ENCODE data around the gene PTGES3. TPM values are rescaled to one million over a fixed set of nuclear protein-coding genes. Genes with fewer than 3 reads are reported as not detected.

The PTGES3 gene
- total and polyA plus RNA-seq, 10 of the 15 experiments (the other 5 are each of a cell fraction or from before 2014, with no cell fraction given): 117 to 520 (median 175) TPM

DNA sequence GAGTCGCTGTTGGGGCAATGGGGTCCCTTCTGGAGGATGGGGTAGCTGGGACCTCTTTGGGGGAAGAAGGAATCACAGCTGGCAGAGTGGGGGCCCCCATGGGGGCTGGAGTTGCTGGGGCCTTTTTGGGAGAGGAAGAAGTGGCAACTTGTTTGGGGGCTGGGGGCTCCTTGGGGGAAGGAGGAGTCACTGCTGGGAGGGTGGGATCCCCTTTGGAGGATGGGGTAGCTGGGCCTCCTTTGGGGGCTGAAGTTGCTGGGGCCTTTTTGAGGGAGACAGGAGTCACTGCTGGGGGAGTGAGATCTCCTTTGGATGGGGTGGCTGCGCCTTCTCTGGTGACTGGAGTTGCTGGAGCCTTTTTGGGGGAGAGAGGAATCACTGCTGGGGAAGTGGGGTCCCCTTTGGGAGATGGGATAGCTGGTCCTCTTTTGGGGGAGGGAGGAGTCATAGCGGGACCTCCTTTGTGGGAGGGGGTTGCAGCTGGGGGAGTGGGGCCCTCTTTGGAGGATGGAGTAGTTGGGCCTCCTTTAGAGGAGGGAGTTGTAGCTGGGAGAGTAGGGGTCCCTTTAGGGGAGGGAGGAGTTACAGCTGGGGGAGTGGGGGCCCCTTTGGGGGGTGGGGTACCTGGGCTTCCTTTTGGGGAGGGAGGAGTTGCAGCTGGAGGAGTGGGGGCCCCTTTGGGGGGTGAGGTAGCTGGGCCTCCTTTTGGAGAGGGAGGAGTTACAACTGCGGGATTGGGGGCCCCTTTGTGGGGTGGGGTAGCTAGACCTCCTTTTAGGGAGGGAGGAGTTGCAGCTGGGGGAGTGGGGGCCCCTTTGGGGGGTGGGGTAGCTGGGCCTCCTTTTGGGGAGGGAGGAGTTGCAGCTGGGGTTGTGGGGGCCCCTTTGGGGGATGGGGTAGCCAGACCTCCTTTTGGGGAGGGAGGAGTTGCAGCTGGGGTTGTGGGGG is 29.1 kb upstream of the PTGES3 start (continued):
- TF ChIP-seq ZBED1 (IDR thresholded peaks at IDR 0.05; ENCODE audit: borderline replicate concordance) (no peak), CBX3 (IDR thresholded peaks at IDR 0.05; ENCODE audit: borderline replicate concordance, low read depth) (no peak), ZNF622 (IDR thresholded peaks at IDR 0.05) (no peak)
- TF ChIP-seq, protein P1, sequence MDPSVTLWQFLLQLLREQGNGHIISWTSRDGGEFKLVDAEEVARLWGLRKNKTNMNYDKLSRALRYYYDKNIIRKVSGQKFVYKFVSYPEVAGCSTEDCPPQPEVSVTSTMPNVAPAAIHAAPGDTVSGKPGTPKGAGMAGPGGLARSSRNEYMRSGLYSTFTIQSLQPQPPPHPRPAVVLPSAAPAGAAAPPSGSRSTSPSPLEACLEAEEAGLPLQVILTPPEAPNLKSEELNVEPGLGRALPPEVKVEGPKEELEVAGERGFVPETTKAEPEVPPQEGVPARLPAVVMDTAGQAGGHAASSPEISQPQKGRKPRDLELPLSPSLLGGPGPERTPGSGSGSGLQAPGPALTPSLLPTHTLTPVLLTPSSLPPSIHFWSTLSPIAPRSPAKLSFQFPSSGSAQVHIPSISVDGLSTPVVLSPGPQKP (IDR thresholded peaks at IDR 0.05; ENCODE audit: low read depth, low read length): no peak

DNA sequence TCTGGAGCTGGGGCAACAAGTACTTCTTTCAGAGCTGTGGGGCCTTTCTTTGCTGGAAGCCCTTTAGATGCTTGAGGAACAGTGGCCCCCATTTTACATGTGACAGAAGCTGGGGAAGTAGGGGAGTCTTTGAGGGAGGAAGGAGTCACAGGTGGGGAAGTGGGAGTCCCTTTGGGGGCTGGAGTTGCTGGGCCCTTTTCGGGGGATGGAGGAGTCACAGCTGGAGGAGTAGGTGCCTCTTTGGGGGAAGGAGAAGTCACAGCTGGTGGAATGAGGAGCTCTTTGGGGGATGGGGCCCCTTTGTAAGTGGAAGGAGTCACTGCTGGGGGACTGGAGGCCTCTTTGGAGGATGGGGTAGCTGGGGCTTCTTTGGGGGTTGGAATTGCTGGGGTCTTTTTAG is 28.4 kb upstream of the PTGES3 start:
- FAIRE-seq (no peak), ATAC-seq (no peak), DNase-seq (ENCODE audit: low read depth, low spot score) (no peak)
- no peak overlapping the region for H3K9ac ChIP-seq (ENCODE audit: control insufficient read depth, insufficient read depth, low read length)
- SMC1A ChIA-PET (ENCODE audit: uncharacterized antibody, unreplicated experiment): interaction anchor here (0.6 to 1.0 kb wide), 2 partner anchors 9 to 27 kb away, joined by 3 to 4 read pairs; partner anchors contain the start of gene NACA
- RAD21 ChIA-PET (ENCODE audit: unreplicated experiment): interaction anchor here (1.6 kb wide), 1 partner anchor 37 kb away, joined by 4 read pairs; no protein-coding TSS in a partner anchor
- peaks cover 35% of the 10 kb centered on the region for H4K20me1 ChIP-seq (ENCODE audit: control insufficient read depth, insufficient read depth)
- CTCF ChIA-PET: interaction anchor here (0.6 to 0.9 kb wide), 4 partner anchors 37 to 271 kb away, joined by 3 read pairs; no protein-coding TSS in a partner anchor
- H3K27me3 ChIP-seq (replicated peaks in 1 of 2; ENCODE audit: control insufficient read depth in 2 of 2, insufficient read depth in 2 of 2, low read length in 1 of 2): no peaks in the 10 kb centered on the region
- POLR2A ChIA-PET: interaction anchor here (0.6 to 1.7 kb wide), 8 partner anchors 9 to 238 kb away, joined by 3 to 9 read pairs (median 3); no protein-coding TSS in a partner anchor
- peaks cover 29 to 44% of the 10 kb centered on the region in 2 experiments for H3K36me3 ChIP-seq (ENCODE audit: control insufficient read depth in 2 of 2, insufficient read depth in 2 of 2, low read length in 1 of 2)
- no peak overlapping the region for H3K4me2 ChIP-seq (ENCODE audit: control insufficient read depth, insufficient read depth)
- H2AFZ ChIP-seq (ENCODE audit: control insufficient read depth, low read depth, low read length): no peak overlapping the region
- 7% methylated on average over 1 of the region's 1 CpG for WGBS (ENCODE audit: insufficient coverage, insufficient replicate concordance, low lambda C conversion rate, missing lambda C conversion rate)
- H3K4me3 ChIP-seq: no peak overlapping the region
- no TSS peak for BruUV-seq (replicated peaks)
- TF ChIP-seq YBX1 (IDR thresholded peaks at IDR 0.05): no peak
- TF ChIP-seq ZNF274 (IDR thresholded peaks at IDR 0.05; ENCODE audit: insufficient read depth, insufficient read length): no peak
- TF ChIP-seq, protein P2, sequence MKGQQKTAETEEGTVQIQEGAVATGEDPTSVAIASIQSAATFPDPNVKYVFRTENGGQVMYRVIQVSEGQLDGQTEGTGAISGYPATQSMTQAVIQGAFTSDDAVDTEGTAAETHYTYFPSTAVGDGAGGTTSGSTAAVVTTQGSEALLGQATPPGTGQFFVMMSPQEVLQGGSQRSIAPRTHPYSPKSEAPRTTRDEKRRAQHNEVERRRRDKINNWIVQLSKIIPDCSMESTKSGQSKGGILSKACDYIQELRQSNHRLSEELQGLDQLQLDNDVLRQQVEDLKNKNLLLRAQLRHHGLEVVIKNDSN (IDR thresholded peaks at IDR 0.05; ENCODE audit: borderline replicate concordance, extremely low read length, insufficient read depth, low read depth, low read length): no peak
- no peaks in the 10 kb centered on the region for H3K9me3 ChIP-seq (replicated peaks; ENCODE audit: control insufficient read depth, insufficient read depth, low read length)
- H3K4me1 ChIP-seq (ENCODE audit: control insufficient read depth, insufficient read depth, low read length): peaks cover 30% of the 10 kb centered on the region
- peaks cover 61% of the 10 kb centered on the region for H3K79me2 ChIP-seq (ENCODE audit: control insufficient read depth, insufficient read depth, low read length)
- in situ Hi-C loops (cut with MboI): no loop called here
- peak overlapping the region; percentile 50 for H3K27ac ChIP-seq (ENCODE audit: control insufficient read depth, insufficient read depth)
- intact Hi-C loops (cut with micrococcal nuclease; ENCODE audit: unreplicated experiment): no loop called here
